HG02885 (cell line): ENCODE results near the gene SRCAP.

Experiments used
- ATAC-seq: cut with Tn5 transposase; IDR thresholded peaks from one replicate; pipeline ENCODE4 v1.9.1; 2021; ENCODE audit warnings: mild to moderate bottlenecking; ENCODE audit not compliant: unreplicated experiment, poor library complexity

SRCAP gene

DNA sequence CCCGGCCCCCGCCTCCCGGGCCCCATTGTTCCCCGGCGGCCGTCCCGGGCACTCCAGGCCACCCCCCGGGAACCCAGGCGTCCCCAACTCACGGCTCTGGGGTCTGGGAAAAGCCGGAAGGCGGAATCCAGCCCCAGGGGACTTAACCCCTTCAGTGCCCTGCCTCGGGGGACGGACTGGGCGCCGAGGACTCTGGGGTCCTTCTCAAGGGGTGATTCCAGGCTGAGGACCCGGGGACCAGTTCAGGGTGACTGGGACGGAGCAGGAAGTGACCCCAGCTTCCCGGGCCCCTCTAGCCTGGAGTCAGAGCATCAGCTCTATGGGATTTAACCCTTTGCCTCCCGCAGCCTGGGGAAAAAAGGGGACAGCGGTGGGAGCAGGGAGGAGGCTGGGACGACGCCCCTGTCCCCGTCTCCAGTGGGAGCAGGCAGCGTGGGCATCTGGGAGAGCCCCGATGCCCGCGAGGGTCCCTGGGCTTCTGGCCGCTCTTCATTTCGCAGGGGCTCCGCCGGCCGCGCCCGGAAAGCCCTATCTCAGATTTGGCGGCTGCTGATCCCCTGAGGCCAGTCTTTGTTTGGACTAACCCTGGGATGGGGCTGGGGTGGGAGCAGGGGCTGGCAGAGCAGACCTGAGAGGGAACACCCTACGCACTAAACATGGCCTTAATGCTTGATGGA lies 88.1 kb downstream of the SRCAP start, which contains the start of gene ZNF629:
TSS of gene ZNF629 (minus strand) at position 270 of the 677 bp plus-strand sequence. CDS start 2,723 bp downstream, outside the sequence.
- ATAC-seq, result no peak

- no peak for ATAC-seq
Measured at GRCh38 chr16:30787613-30788378, 88.8 kb downstream of the SRCAP start.
